ENCODE results near the gene FANCD2. TPM values are rescaled to one million over a fixed set of nuclear protein-coding genes. Genes with fewer than 3 reads are reported as not detected.
"Not testable (repeated sequence)": the region's sequence is repeated elsewhere in the genome, so short reads cannot be mapped to it uniquely, and the experiment has no call there.

Gene FANCD2
- total RNA-seq, 1 experiment from 2014 or later = 21.0 TPM

GRCh38 chr3:10011631-10012030 lies 14.6 kb upstream of the FANCD2 start:
- DNase-seq (ENCODE audit: extremely low read depth, low read depth) = no peak

DNA sequence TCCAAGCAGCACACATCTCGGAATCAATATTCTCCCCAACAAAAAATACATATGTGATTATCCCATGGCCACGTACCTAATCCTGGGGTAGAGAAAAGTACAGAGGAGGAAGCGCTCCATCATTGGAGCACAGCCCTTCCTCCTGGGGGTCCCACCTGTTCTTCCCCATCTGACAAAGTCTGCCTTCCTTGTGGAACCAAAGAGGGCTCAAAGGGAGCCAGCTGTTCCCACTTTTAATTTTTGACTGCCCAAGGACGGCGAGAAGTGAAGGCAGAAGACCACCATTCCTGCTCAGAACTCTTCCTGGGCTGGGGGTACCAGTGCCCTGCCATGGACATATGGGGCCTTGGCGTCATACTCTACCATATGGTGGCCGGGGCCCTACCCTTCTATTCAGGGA lies 14.1 kb upstream of the FANCD2 start:
- no peak for DNase-seq (ENCODE audit: extremely low read depth, low read depth)

GRCh38 chr3:10015461-10015904 lies 10.8 kb upstream of the FANCD2 start:
- peak; percentile 27 for DNase-seq (ENCODE audit: extremely low read depth, low read depth)

GRCh38 chr3:10017636-10018292 lies 8.5 kb upstream of the FANCD2 start:
- no peak for DNase-seq (ENCODE audit: extremely low read depth, low read depth)

- not testable (repeated sequence) for DNase-seq (ENCODE audit: extremely low read depth, low read depth)
These were observed 7.4 kb upstream of the FANCD2 start for GRCh38 chr3:10018806-10019205.

GRCh38 chr3:10019326-10019725 lies 6.9 kb upstream of the FANCD2 start:
- no peak for DNase-seq (ENCODE audit: extremely low read depth, low read depth)

DNA sequence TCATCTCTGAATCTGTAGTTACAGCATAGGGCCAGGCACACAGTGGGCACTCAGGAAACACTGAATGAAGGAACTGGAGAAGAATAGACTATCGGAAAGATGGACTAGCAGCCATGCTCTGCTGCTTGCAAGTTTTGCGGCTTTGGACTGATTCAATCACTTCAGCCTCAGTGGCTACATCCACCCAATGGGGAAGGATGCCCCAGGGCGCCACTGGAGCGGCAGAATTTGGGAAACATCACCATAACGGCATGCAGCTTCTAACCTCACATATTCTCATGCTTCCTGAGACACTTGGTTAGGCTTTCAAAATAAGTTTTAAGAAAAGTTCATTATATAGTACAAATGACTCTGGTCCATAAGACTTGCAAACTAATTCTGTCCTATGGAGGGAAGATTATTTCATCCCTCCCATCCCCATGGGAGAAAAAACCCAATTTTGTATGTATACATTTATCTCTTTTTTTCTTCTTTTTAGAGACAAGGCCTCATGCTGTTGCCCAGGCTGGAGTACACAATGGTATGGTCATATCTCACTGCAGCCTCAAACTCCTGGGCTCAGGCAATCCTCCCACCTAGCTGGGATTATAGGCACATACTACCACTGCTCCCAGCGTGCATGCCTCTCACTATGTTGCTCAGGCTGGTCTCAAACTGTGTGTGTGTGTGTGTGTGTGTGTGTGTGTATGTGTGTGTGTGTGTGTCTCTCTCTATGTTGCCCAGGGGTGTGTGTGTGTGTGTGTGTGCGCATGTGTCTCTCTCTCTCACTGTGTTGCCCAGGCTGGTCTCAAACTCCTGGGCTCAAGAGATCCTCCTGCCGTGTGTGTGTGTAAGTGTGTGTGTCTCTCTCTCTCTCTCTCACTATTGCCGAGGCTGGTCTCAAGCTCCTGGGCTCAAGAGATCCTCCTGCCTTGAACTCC lies 4.1 kb upstream of the FANCD2 start:
- no peak for DNase-seq (ENCODE audit: extremely low read depth, low read depth)

GRCh38 chr3:10023587-10024310 lies 2.5 kb upstream of the FANCD2 start:
- no peak for DNase-seq (ENCODE audit: extremely low read depth, low read depth)

DNA sequence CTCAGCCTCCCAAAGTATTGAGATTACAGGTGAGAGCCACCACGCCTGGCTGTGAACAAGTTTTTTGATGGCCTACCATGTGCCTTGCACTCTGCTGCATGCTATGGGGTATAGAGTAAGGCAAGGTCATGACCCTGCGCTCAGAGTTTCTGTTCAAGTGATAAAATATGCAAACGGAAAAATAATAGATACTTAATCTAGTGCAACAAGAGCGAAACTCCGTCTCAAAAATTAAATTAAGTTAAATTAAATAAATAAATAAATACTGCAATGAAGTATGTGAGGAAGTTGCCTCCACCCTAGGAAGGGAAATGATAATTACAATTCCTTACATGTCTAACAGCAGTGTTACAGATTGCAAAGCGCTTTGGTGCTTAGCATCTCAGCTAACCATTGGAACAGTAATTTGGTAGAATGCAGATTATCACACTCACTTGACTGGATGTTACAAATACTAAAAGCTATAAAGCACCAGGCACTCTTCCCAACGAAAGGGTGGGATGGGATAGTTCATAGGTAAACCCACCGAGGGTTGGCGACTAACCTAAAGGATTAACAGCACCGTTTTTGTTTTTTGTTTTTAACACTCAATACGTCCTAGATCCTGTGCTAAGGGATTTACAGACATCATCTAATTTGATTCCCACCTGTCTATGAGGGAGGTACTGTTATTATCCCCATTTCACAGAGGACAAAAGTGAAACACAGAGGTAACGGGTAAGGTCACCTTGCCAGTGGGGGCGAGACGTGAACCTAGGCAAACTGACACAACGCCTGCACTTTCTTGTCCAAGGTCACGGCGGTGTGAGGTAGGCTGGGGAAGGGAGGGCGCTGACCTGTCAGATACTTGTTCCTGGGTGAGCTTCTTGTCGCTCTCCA lies 793 bp upstream of the FANCD2 start:
- no peak for DNase-seq (ENCODE audit: extremely low read depth, low read depth)

GRCh38 chr3:10041034-10041433 lies 14.8 kb downstream of the FANCD2 start:
- DNase-seq (ENCODE audit: extremely low read depth, low read depth) = no peak

DNA sequence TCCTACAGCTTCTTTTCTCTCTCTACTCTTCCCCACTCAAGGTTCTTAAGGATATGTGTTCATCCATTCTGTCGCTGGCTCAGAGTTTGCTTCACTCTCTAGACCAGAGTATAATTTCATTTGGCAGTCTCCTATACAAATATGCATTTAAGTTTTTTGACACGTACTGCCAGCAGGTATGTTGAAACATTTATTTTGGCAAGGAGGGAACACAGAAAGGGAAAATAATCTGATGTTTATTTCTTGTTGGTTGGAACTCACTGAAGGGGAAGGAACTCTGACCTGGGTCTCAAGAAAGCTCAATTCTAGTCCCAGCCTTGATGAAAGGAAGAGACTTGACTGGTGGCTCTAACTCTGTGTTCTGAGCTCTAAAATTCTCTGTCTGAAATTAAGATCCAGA lies 21.6 kb downstream of the FANCD2 start:
- no peak for DNase-seq (ENCODE audit: extremely low read depth, low read depth)

- DNase-seq (ENCODE audit: extremely low read depth, low read depth) = not testable (repeated sequence)
These were observed 26.8 kb downstream of the FANCD2 start for GRCh38 chr3:10053054-10053453.

DNA sequence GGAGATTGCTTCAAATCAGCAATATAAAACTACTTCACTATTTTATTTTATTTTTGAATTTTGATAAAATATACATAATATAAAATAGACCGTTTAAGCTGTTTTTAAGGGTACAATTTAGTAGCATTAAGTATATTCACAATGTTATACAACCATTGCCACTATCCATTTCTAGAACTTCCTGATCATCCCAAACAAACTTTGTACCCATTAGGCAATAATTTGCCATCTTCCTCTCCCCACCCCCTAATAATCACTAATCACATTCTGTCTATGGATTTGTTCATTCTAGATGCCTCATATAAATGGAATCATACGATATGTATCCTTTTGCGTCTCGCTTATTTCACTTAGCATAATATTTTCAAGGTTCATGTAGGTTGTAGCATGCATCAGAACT lies 28.9 kb downstream of the FANCD2 start:
- no peak for DNase-seq (ENCODE audit: extremely low read depth, low read depth)

DNA sequence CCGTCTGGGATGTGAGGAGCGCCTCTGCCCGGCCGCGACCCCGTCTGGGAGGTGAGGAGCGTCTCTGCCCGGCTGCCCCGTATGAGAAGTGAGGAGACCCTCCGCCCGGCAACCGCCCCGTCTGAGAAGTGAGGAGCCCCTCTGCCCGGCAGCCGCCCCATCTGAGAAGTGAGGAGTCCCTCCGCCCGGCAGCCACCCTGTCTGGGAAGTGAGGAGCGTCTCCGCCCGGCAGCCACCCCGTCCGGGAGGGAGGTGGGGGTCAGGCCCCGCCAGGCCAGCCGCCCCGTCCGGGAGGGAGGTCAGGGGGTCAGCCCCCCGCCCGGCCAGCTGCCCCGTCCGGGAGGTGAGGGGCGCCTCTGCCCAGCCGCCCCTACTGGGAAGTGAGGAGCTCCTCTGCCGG lies 43.8 kb downstream of the FANCD2 start:
- not testable (repeated sequence) for DNase-seq (ENCODE audit: extremely low read depth, low read depth)

- DNase-seq (ENCODE audit: extremely low read depth, low read depth) = no peak
These were observed 48.4 kb downstream of the FANCD2 start for GRCh38 chr3:10074666-10075065.

DNA sequence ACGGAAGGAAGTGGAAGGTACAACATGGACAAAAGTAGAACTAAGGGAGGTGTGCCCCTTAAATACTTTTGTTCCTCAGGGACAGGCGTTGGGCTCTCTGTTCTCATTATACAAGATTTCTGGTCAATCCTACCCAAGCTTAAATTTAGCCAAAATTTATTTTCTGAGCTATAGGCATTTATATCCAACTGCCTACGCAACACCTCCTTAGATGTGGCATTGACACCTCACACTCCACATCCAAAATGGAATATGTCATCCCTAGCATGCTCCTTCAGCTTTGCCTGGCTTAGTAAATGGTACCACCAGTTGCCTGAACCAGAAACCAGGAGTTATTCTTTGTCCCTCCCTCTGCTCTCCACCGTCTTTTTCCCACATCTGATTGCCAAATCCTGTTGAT lies 55.6 kb downstream of the FANCD2 start:
- DNase-seq (ENCODE audit: extremely low read depth, low read depth) = no peak

DNA sequence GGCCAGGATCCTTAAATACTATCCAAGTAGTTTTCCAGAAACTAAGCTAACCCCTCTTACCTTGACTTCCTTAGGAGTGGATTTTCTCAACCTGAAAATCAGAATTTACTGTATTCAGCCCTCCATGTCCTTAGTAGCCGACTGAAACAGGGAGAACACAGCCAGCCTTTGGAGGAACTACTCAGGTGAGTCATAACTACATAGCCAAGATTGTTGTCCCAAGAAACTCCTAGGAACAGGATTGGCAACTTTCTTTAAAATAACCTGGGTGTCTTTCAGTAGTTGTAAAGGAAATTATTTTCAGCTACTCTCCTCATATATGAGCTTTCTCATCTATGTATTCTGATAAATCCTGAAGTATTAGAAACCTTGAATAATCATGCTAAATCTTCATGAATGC lies 59.5 kb downstream of the FANCD2 start:
- DNase-seq (ENCODE audit: extremely low read depth, low read depth) = no peak

DNA sequence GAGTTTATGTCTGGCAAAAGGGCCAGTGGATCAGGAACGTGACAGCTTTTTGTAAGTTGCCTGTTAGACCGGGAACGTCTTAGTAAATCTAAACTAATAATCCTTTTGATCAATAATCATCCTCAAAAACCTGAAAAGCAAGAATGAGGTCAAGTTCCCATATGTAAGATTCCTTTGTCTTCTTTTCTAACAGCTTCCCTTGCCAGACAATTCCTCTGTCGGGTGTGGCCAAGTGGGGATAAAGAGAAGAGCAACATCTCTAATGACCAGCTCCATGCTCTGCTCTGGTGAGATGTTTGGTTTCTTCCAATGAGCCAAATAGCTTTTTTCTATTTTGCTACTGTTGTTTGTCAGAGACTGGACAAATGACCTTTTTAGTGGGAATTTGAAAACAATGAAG lies 62.0 kb downstream of the FANCD2 start:
- no peak for DNase-seq (ENCODE audit: extremely low read depth, low read depth)

GRCh38 chr3:10090179-10090578 lies 63.9 kb downstream of the FANCD2 start:
- DNase-seq (ENCODE audit: extremely low read depth, low read depth) = no peak

- not testable (repeated sequence) for DNase-seq (ENCODE audit: extremely low read depth, low read depth)
These were observed 64.5 kb downstream of the FANCD2 start for GRCh38 chr3:10090774-10091173.

Measured in NCI-H460 (cell line).